ENCODE measurements around the gene WIF1. TPM values are rescaled to one million over a fixed set of nuclear protein-coding genes. Genes with fewer than 3 reads are reported as not detected.

WIF1 gene
- total and polyA plus RNA-seq, 10 of the 15 experiments (the other 5 are each of a cell fraction or from before 2014, with no cell fraction given): 0.04 to 0.05 (median 0.05) TPM; not detected in 7

DNA sequence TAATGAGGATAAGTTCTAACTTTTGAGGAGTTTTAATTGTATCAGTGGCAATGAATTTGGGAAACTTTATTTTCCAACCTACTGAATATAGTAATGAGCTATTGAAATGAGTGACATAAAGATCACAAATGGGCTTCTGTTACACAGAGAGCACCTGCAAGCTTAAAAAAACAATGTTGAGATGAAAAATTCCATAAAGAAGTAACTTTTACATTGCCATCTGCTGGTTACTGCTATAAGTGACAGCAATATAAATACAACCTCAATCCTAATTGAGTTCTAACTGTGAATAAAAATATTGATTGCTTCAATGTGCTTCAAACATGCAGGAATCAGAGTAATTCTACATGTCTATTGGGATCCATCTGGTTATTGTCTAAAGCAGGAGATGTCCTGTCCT, 14.2 kb downstream of the WIF1 start:
- RAD21 ChIA-PET (ENCODE audit: unreplicated experiment): interaction anchor here (0.7 to 4.0 kb wide), 8 partner anchors 16 to 314 kb away, joined by 3 to 32 read pairs (median 5); no protein-coding TSS in a partner anchor
- no peaks in the 10 kb centered on the region for H3K79me2 ChIP-seq (ENCODE audit: control insufficient read depth, insufficient read depth, low read length)
- TF ChIP-seq LARP7 (IDR thresholded peaks at IDR 0.05) (no peak), RAD21 (IDR thresholded peaks at IDR 0.05; ENCODE audit: insufficient read depth, low read depth, low read length) (peak; percentile 33), SMC3 (IDR thresholded peaks at IDR 0.05; ENCODE audit: borderline replicate concordance, low read length) (peak; percentile 49; the same call in 1 of the 2 replicates)
- TF ChIP-seq, protein P1, sequence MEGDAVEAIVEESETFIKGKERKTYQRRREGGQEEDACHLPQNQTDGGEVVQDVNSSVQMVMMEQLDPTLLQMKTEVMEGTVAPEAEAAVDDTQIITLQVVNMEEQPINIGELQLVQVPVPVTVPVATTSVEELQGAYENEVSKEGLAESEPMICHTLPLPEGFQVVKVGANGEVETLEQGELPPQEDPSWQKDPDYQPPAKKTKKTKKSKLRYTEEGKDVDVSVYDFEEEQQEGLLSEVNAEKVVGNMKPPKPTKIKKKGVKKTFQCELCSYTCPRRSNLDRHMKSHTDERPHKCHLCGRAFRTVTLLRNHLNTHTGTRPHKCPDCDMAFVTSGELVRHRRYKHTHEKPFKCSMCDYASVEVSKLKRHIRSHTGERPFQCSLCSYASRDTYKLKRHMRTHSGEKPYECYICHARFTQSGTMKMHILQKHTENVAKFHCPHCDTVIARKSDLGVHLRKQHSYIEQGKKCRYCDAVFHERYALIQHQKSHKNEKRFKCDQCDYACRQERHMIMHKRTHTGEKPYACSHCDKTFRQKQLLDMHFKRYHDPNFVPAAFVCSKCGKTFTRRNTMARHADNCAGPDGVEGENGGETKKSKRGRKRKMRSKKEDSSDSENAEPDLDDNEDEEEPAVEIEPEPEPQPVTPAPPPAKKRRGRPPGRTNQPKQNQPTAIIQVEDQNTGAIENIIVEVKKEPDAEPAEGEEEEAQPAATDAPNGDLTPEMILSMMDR (IDR thresholded peaks at IDR 0.05 in 2 of 3, conservative IDR thresholded peaks at IDR 0.05 in 1 of 3; ENCODE audit: control insufficient read depth in 2 of 3, extremely low read depth in 1 of 3, insufficient read depth in 1 of 3, low read depth in 3 of 3, low read length in 3 of 3): peak; percentile 33 to 50 (median 39); a peak in 4 of 6 replicates
- FAIRE-seq (no peak), DNase-seq (ENCODE audit: low read depth, low spot score) (no peak), ATAC-seq (no peak)
- no peaks in the 10 kb centered on the region for H3K4me1 ChIP-seq (ENCODE audit: control insufficient read depth, insufficient read depth, low read length)
- H4K20me1 ChIP-seq (ENCODE audit: control insufficient read depth, insufficient read depth): no peaks in the 10 kb centered on the region
- no peak overlapping the region for H2AFZ ChIP-seq (ENCODE audit: control insufficient read depth, low read depth, low read length)
- H3K4me2 ChIP-seq (ENCODE audit: control insufficient read depth, insufficient read depth): no peak overlapping the region
- H3K9me3 ChIP-seq (replicated peaks; ENCODE audit: control insufficient read depth, insufficient read depth, low read length): no peaks in the 10 kb centered on the region
- CTCF ChIA-PET: interaction anchor here (0.7 to 8.1 kb wide), 21 partner anchors 16 to 1604 kb away, joined by 3 to 91 read pairs (median 4); no protein-coding TSS in a partner anchor
- no peak overlapping the region for H3K9ac ChIP-seq (ENCODE audit: control insufficient read depth, insufficient read depth, low read length)
- intact Hi-C loops (cut with micrococcal nuclease; ENCODE audit: unreplicated experiment): loop anchor here (2.0 to 5.0 kb wide), 2 partner anchors 216 to 305 kb away; no protein-coding TSS in a partner anchor
- SMC1A ChIA-PET (ENCODE audit: uncharacterized antibody, unreplicated experiment): interaction anchor here (0.9 to 10.0 kb wide), 12 partner anchors 13 to 557 kb away, joined by 3 to 110 read pairs (median 5); no protein-coding TSS in a partner anchor
- POLR2A ChIA-PET: interaction anchor here (0.5 kb wide), 1 partner anchor 247 kb away, joined by 4 read pairs; no protein-coding TSS in a partner anchor
- no peaks in the 10 kb centered on the region; a peak in 1 of 4 replicates for H3K27me3 ChIP-seq (replicated peaks in 1 of 2; ENCODE audit: control insufficient read depth in 2 of 2, insufficient read depth in 2 of 2, low read length in 1 of 2)
- BruUV-seq (replicated peaks): no TSS peak
- no peak overlapping the region for H3K4me3 ChIP-seq
- in situ Hi-C loops (cut with MboI): no loop called here
- no peaks in the 10 kb centered on the region for H3K36me3 ChIP-seq (ENCODE audit: control insufficient read depth in 2 of 2, insufficient read depth in 2 of 2, low read length in 1 of 2)
- H3K27ac ChIP-seq (ENCODE audit: control insufficient read depth, insufficient read depth): no peak overlapping the region
